K562 (cell line): ENCODE data around the gene SLC2A9. TPM values are rescaled to one million over a fixed set of nuclear protein-coding genes. Genes with fewer than 3 reads are reported as not detected.

Experiments used
- ATAC-seq: fragments of 200-7000 bp; cut with Tn5 transposase; 3 replicates; pipeline ENCODE4 v1.9.1; 2020; ENCODE audit warnings: moderate library complexity
- BruUV-seq: library from RNA; stranded (reverse); fragments of 400-500 nt; replicated peaks from 2 replicates; lab custom pipeline; 2021; lab: Mats Ljungman, UMichigan
- CTCF ChIA-PET: fragments of 300-600 bp; formaldehyde crosslinking; extraction: SDS; loops from one replicate; lab custom pipeline; 2021; ENCODE audit warnings: low intra/inter-chr PET ratio; lab: Yijun Ruan, JAX
- POLR2A ChIA-PET: fragments of 300-600, 350-650 bp; sonication (Branson Sonifier 250); formaldehyde crosslinking; extraction: SDS; loops from one replicate; lab custom pipeline; 2021; ENCODE audit warnings: antibody characterized with exemption, inconsistent platforms; lab: Yijun Ruan, JAX
- DNase-seq, 4 experiments: peaks; one replicate each; pipeline versions ENCODE4 v3.0.0 to v3.0.0-alpha.2; 2011 to 2018; ENCODE audit warnings: low spot score in 3 of 4, mixed read lengths in 3 of 4; ENCODE audit errors: extremely low read depth in 1 of 4
- FAIRE-seq: peaks from 2 replicates; lab custom pipeline; 2011; peaks lifted over from hg19 to GRCh38; lab: Jason Lieb, UNC
- H2AFZ ChIP-seq: 2 replicates; pipeline ENCODE4 v1.6.0; 2011; ENCODE audit warnings: low read depth, low read length, control low read depth, inconsistent platforms
- H3K27ac ChIP-seq: fragments of 200-600 bp; 3 replicates; pipeline ENCODE4 v1.8.0; 2011; ENCODE audit warnings: low read depth, mild to moderate bottlenecking, control low read depth, inconsistent platforms, low read length, moderate library complexity, mixed read lengths; ENCODE audit errors: extremely low read depth
- H3K27me3 ChIP-seq, 2 experiments: fragments of 300-600 bp in 1 of 2; 2 replicates in 1 of 2; 3 replicates in 1 of 2; pipeline versions ENCODE4 v1.6.0 to v1.8.0; 2011; ENCODE audit warnings: inconsistent platforms in 2 of 2, low read length in 2 of 2, mild to moderate bottlenecking in 1 of 2, mixed read lengths in 1 of 2, moderate library complexity in 1 of 2; ENCODE audit not compliant: control insufficient read depth in 2 of 2, insufficient read depth in 2 of 2
- H3K36me3 ChIP-seq: fragments of 300-600 bp; 3 replicates; pipeline ENCODE4 v1.8.0; 2011; ENCODE audit warnings: mild to moderate bottlenecking, low read length, inconsistent platforms; ENCODE audit not compliant: control insufficient read depth, insufficient read depth
- H3K4me1 ChIP-seq, 2 experiments: fragments of 200-600 bp in 1 of 2; replicated peaks in 1 of 2; 2 replicates in 1 of 2; 3 replicates in 1 of 2; pipeline versions ENCODE4 v1.5.1 to v1.8.0; 2011; ENCODE audit warnings: inconsistent platforms in 2 of 2, low read length in 2 of 2, mild to moderate bottlenecking in 1 of 2, mixed read lengths in 1 of 2, moderate library complexity in 1 of 2; ENCODE audit not compliant: control insufficient read depth in 2 of 2, insufficient read depth in 2 of 2
- H3K4me2 ChIP-seq: 2 replicates; pipeline ENCODE4 v1.6.1; 2011; ENCODE audit warnings: low read length, control low read depth, inconsistent platforms, mixed read lengths; ENCODE audit not compliant: insufficient read depth
- H3K4me3 ChIP-seq: fragments of 200-600 bp; sonication (generic), shearing (Covaris generic); 2 replicates; pipeline ENCODE4 v1.5.1; 2016; ENCODE audit warnings: control low read depth, inconsistent platforms
- H3K79me2 ChIP-seq: fragments of 200-600 bp; 3 replicates; pipeline ENCODE4 v1.8.0; 2011; ENCODE audit warnings: low read length, inconsistent platforms; ENCODE audit not compliant: control insufficient read depth, insufficient read depth
- H3K9ac ChIP-seq, 2 experiments: 2 replicates each; pipeline versions ENCODE4 v1.6.0 to v1.6.1; 2011; ENCODE audit warnings: low read depth in 2 of 2, low read length in 2 of 2, control low read depth in 1 of 2, inconsistent platforms in 1 of 2, mild to moderate bottlenecking in 1 of 2, mixed read lengths in 1 of 2; ENCODE audit not compliant: insufficient read depth in 1 of 2
- H3K9me1 ChIP-seq: one replicate; pipeline ENCODE4 v1.6.0; 2011; ENCODE audit warnings: inconsistent platforms, mild to moderate bottlenecking, low read length, moderate library complexity; ENCODE audit not compliant: control insufficient read depth, insufficient read depth
- H3K9me3 ChIP-seq: replicated peaks from 2 replicates; pipeline ENCODE4 v1.5.1; 2011; ENCODE audit warnings: low read depth, low read length, inconsistent platforms; ENCODE audit not compliant: control insufficient read depth, insufficient read depth
- H4K20me1 ChIP-seq: replicated peaks from 2 replicates; pipeline ENCODE4 v1.6.1; 2011; ENCODE audit warnings: low read length, inconsistent platforms, mixed read lengths; ENCODE audit not compliant: control insufficient read depth, insufficient read depth
- CBFB ChIP-seq: sonication (generic); formaldehyde crosslinking; IDR thresholded peaks from 2 replicates; pipeline ENCODE4 v1.4.0; 2020; ENCODE audit warnings: mild to moderate bottlenecking, missing genetic modification reagents
- RAD51 ChIP-seq: fragments of 450-650 bp; IDR thresholded peaks from 2 replicates; pipeline ENCODE4 v1.7.1; 2016; ENCODE audit warnings: low read depth, mild to moderate bottlenecking, borderline replicate concordance
- USF1 ChIP-seq: sonication (generic); formaldehyde crosslinking; IDR thresholded peaks from 2 replicates; pipeline ENCODE4 v1.9.0; 2022; ENCODE audit warnings: mild to moderate bottlenecking, missing genetic modification reagents
- USF2 ChIP-seq: sonication (generic); formaldehyde crosslinking; IDR thresholded peaks from 2 replicates; pipeline ENCODE4 v1.5.0; 2020; ENCODE audit warnings: missing genetic modification reagents
- WGBS: fragments of 100-300 bp; shearing (Covaris generic); methylation state at CpG from one replicate; pipeline ENCODE4 v1.1.6; 2016; ENCODE audit warnings: low coverage, mixed read lengths; ENCODE audit not compliant: insufficient coverage; ENCODE audit errors: missing lambda C conversion rate; 5-methylcytosine and 5-hydroxymethylcytosine counted together
- in situ Hi-C: fragments of 300-500 bp; cut with MboI; formaldehyde crosslinking; loops from 4 replicates; pipeline ENCODE4 v1.15.0; 2018; ENCODE audit warnings: inconsistent platforms, mixed read lengths
- intact Hi-C: fragments of 100-400 bp; cut with micrococcal nuclease; formaldehyde crosslinking; loops from 2 replicates; pipeline ENCODE4 v1.14.2; 2022
- polyA plus RNA-seq, 8 experiments: library from polyadenylated mRNA; depleted of rRNA in 4 of 8; stranded (reverse) in 5 of 8; unstranded in 3 of 8; fragments of >200 nt; fragmentation: Nextera tagmentation in 2 of 8; fragmentation: Illumina TruSeq in 1 of 8; extraction: Ambion mirVana in 2 of 8; extraction: Trizol in 1 of 8; gene quantifications; 2 replicates each; pipeline versions ENCODE4 v1.2.1 to v1.2.3, GENCODE V29; 2011 to 2014; ENCODE audit warnings: inconsistent platforms in 1 of 8, missing spikeins in 1 of 8
- total RNA-seq, 7 experiments: library from RNA; depleted of rRNA in 6 of 7; stranded (reverse); fragments of >200 nt in 6 of 7; fragmentation: Illumina TruSeq in 2 of 7; extraction: Trizol in 2 of 7; gene quantifications; 2 replicates each; pipeline versions ENCODE4 v1.2.1 to v1.2.3, GENCODE V29; 2011 to 2021; ENCODE audit warnings: low replicate concordance in 1 of 7

SLC2A9 gene
- total and polyA plus RNA-seq, 9 of the 15 experiments (the other 6 are each of a cell fraction or from before 2014, with no cell fraction given) = 0.15 to 1.9 (median 0.76) TPM

- Histone ChIP-seq H3K27ac (no peak overlapping the region), H4K20me1 (no peaks in the 10 kb centered on the region), H3K4me3 (no peak overlapping the region), H3K9me1 (no peaks in the 10 kb centered on the region), H3K27me3 (peaks cover 0 to 8% of the 10 kb centered on the region in 2 experiments; a peak in 2 of 5 replicates), H3K4me2 (no peak overlapping the region), H3K79me2 (no peaks in the 10 kb centered on the region), H3K36me3 (no peaks in the 10 kb centered on the region), H3K9ac (0 out of 4 replicates have a peak overlapping the region, but pooled peaks of 1 of the 2 experiments have one; percentile 15), H2AFZ (peak overlapping the region; percentile 14; the same call in 1 of the 2 replicates), H3K4me1 (no peaks in the 10 kb centered on the region), H3K9me3 (no peaks in the 10 kb centered on the region)
- DNase-seq (peak in 3 of 4 experiments; percentile 31 to 42 (median 40)), ATAC-seq (peak; percentile 54; the same call in 2 of the 3 replicates), FAIRE-seq (no peak)
- in situ Hi-C loops = no loop called here
- BruUV-seq = no TSS peak
- ChIA-PET POLR2A (interaction anchor here (0.5 to 1.1 kb wide), 2 partner anchors 10 to 281 kb away, joined by 3 to 4 read pairs; no protein-coding TSS in a partner anchor), CTCF (no interaction called here)
- 13% methylated on average over 4 of the region's 4 CpGs for WGBS
- intact Hi-C loops = no loop called here
- TF ChIP-seq CBFB = no peak
- TF ChIP-seq RAD51 = peak; percentile 71
- peak; percentile 78 for TF ChIP-seq USF1 (CRISPR knock-in tag)
- peak; percentile 87 for TF ChIP-seq USF2 (CRISPR knock-in tag)
Observed at GRCh38 chr4:10001757-10002156, 19.5 kb downstream of the SLC2A9 start.
